ENCODE measurements around the gene PACRG. TPM values are rescaled to one million over a fixed set of nuclear protein-coding genes. Genes with fewer than 3 reads are reported as not detected.
"Not testable (repeated sequence)": the region's sequence is repeated elsewhere in the genome, so short reads cannot be mapped to it uniquely, and the experiment has no call there.

PACRG gene
- total RNA-seq, 1 donor from 2014 or later, result not detected

DNA sequence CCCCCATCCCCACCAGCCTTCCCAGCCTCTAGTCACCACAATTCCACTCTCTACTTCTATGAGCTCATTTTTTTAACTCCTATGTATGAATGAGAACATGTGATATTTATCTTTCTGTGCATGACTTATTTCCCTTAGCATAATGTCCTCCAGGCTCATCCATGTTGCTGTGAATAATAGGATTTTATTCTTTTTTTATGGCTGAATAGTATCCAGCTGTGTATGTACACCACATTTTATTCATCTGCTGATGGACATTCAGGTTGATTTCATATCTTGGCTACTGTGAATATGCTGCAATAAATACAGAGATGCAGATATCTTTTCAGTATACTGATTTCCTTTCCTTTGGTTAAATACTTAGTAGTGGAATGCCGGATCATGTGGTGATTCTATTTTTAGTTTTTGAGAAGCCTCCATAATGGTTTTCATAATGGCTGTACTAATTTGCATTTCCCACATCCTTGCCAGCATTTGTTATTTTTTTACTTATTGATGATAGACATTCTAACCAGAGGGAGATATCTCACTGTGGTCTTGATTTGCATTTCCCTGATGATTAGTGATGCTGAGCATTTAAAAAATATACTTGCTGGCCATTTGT is 194.9 kb downstream of the PACRG start:
- intact Hi-C loops (cut with micrococcal nuclease), result no loop called here

DNA sequence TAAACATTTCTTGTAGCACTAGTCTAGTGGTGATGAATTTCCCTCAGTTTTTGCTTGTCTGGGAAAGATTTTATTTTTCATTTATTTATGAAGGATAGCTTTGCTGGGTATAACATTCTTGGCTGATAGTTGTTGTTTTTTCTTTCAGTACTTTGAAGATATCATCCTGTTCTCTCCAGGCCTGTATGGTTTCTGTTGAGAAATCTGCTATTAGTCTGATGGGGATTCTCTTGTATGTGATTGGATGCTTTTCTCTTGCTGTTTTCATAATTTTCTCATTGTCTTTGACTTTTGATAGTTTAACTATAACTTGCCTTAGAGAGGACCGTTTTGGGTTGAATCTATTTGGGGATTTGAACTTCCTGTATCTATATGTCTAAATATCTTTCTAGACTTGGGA is 207.1 kb downstream of the PACRG start:
- intact Hi-C loops (cut with micrococcal nuclease), result no loop called here

DNA sequence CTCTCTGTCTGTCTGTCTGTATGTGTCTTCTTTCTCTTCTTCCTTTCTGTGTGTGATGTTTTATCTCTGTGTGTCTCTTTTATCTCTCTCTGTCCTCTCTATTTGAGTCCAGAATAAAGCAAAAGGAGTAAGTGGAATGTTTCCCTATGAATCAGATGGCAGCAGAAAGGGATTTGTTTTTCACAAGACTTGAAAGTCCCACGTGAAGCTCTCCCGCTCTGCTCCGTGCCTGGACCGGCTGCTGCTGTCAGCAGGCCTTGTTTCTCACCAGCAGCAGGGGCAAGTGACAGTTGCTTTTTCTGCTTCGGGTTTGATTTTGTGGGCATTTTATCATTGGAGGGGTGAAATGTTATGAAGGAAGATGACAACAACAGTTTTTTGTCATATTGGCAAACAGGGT is 212.7 kb downstream of the PACRG start:
- intact Hi-C loops (cut with micrococcal nuclease), result no loop called here

DNA sequence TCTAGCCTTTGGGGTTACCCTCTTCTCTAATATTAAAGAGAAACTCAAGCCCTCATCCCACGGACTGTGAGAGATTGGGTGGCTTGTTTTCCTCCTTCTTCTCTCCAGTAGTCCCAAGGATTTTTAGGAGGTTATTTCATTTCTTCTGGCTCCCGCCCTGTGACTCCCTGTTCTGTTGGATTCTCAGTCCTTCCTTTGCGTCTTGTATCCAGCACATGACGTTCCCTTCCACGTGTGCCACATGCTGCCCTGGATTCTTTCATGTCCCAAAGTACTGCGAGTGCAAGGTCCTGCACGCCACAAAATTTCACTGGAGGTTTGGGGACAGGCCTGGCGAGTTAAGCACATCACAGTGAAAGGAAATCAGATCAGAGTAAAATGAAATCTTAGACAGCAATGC is 213.4 kb downstream of the PACRG start:
- intact Hi-C loops (cut with micrococcal nuclease), result no loop called here

DNA sequence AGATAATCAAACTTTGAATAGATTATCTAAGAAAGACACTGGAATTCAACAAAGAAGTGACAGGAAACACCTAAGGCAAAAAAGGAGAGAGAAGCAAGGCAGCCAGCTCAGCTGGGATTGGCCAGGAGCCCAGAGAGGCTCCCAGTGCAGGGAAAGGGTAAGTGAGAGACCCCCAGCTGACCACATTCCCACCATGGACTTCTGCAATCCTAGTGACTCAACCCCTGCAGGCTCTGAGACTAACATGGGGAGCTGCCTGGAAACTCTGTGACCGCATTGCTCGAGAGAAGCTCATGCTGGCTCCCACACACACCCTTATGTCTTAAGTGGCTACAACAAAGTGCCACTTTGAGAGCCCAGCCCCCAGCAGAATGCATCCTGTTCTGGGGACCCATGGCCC is 215.1 kb downstream of the PACRG start:
- intact Hi-C loops (cut with micrococcal nuclease), result no loop called here

DNA sequence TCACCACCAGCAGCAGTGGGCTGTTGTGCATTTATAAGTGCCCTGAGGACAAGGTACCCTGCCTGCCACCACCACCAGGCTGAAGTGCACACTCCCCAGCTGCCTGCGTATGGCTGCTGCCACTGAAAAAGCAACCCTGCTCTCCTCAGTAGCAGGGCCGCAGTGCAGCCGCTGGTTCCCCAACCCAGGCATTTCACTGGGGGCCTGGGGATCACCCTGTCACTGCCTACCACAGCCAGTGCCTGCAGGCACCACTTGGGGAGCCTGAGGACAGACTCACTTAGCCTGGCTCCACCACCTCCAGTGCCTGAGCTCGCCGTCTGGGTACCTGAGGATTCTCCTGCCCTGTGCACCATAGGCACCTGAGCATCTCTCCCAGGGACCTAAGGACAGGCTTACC is 215.6 kb downstream of the PACRG start:
- intact Hi-C loops (cut with micrococcal nuclease), result no loop called here

DNA sequence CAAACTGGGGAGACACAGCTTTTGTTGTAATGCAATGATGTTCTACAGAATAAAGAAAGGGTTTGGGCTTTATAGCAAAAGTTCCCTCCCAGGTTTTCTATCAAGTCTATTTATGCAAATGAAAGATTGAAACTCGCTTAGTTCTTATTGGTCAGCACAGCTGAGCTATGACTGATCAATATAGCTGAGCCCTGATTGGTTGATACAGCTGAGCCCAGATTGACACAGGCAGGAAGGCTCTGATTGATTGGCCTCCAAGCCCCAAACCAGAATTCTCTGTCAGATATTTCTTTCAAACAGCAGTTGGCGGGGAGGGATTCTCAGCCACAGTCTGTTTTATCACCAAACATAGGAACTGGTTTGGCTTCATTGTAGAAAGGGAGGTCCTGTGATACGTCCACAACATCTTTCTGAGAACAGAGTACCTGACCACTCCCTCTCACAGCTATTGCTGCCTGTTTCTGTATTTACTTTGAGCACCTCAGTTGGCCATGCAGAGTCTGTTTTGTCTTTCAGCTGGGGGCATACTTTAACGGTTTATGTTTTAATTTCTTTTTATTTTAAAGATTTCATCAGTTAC is 223.5 kb downstream of the PACRG start:
- intact Hi-C loops (cut with micrococcal nuclease), result no loop called here

DNA sequence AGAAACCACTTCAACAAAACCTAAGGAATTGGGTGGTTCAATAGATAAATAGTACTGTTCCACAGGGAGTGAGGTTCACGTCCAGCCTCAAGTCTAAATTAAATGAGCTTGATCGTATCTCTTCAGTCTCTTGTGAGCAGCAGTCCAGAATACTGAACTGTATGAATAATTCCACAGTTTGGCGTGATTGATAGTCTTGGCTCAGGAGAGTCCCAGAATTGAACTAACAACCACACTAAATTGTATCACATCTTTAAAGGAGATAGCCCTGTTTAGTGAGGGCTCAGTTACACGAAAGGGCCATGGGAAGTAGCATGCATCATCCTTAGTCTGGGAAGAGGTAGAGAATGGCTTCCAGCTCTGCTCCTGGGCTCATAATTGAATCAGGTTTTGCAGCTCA is 224.6 kb downstream of the PACRG start:
- intact Hi-C loops (cut with micrococcal nuclease), result no loop called here

DNA sequence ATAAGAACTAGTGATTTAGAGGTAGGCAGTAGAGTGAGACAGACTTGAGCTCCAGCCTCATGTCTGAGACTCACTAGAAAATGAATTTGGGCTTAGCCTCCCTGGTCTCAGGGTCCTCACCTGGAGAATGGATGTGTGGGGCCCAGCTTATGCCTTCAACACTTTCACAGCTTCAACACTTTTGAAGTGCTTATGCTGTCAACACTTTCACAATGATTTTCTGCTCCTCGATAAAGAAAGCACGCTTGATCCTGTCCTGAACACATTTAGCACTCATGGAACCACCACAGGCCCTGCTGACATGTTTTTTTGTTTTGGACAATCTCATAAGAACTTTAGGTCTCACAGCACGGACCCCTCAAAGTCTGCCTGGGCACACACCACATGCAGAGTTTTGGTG is 229.3 kb downstream of the PACRG start:
- intact Hi-C loops (cut with micrococcal nuclease), result no loop called here

DNA sequence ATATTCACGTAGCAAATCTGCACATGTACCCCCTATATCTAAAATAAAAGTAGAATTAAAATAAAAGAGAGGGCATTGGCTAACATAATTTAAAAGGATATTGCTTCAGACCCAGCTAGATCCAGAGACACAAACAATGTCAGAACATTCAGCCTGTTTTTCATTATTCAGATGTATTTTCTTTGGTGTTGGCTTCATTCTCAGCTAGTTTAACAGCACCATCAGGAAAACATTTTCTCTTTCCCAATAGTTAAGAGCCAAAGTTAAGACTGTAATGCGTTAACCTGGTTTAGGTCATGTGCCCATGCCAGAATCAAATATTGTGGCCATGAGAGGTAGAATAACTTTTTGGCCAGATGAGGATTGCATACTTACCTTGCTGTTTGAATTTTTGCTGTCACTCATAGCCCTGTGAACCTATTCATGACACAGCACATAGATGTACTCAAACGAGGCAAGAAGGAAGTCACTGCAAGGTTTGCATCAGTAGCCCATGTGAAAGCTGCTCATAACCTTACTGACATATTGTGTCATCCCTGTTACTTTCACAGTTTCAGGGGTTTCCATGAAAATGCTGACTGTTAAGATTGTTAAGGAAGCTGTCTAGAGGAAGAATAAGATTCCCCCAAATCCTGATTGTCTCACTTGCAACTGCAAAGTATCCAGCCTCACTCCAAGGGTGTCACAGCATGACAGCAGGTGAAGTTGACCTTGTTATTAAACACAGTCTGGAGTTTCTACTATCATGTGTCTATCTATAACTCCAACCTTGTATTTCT is 233.1 kb downstream of the PACRG start:
- intact Hi-C loops (cut with micrococcal nuclease), result no loop called here

DNA sequence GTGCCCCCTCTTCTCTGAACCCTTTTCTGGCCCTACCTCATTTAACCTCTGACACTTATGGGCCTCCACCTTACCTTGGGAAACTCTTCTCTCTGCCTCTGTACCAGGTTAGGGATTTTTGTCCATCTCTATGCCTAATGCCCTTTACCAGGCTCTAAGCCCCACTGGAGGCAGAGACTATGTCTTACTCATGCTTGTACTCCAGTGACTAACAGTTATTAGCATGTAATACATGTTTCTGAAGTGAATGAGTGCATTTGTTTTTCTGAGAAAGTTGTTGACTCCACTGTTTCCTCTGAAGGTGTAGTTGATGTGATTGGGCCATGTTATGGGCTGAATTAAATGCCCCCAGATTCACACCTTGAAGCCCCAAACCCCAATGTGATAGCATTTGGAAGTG is 234.3 kb downstream of the PACRG start:
- intact Hi-C loops (cut with micrococcal nuclease), result no loop called here

DNA sequence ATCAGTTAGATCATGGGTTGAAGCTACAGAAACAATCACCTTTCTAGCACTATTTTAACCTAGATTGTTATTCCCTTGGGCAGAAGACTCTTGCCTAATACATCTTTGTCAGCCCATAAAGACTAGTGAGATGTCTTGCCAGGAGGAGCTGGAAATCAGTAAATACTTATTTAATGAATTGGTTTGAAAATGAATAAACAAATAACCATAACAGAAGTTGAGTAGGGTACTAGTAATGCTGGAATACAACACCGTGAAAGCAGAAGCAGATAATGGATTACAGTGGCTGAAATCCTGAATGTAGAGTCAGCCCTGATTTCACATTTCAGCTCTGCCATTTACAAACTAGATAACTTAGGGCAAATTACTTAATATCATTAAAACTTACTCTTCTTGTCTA is 236.1 kb downstream of the PACRG start:
- intact Hi-C loops (cut with micrococcal nuclease), result no loop called here

DNA sequence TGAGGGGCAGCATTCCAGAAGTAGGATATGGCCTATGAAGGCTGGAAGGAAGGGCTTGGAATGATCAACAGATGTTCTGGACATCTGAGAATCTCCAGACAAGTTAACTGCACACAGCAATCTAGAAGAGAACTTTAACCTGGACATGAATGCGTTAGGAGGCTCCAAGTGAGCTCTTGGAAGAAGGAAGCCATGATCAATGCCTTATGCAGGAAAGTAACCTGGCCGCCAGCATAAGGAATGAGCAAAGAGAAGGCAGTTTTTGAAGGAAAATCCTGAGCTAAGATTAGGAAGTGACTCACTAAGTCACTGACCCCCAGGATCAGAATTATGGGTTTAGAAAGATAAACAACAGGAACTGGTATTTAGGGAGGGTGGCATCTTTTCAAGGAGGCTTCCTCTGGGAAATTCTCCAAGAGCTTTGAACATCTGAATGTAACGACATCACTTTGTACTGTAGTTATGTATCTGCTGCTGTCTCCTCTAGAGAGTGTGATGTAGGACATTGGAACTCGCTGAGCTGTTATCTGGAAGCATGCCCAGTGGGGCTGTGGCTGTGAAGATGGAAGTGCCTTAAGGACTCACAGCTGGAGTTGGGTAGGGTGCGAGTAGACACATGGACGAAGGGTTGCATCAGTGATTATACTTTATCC is 236.8 kb downstream of the PACRG start:
- intact Hi-C loops (cut with micrococcal nuclease), result no loop called here

DNA sequence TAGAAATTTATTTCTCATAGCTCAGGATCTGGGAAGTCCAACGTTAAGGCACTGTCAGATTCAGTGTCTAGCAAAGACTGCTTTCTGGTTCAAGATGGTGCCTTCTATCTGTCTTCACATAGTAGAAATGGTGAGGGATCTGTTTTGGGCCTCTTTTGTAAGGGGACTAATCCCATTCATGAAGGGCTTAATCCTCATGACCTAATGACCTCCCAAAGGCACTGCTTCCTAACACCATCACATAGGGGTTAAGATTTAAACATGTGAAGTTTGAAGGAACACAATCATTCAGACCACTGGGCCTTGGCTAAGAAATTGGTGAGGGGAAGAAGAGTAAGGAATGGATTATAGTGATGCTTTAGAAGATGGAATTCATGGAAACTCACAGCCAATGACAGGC is 237.6 kb downstream of the PACRG start:
- intact Hi-C loops (cut with micrococcal nuclease), result no loop called here

DNA sequence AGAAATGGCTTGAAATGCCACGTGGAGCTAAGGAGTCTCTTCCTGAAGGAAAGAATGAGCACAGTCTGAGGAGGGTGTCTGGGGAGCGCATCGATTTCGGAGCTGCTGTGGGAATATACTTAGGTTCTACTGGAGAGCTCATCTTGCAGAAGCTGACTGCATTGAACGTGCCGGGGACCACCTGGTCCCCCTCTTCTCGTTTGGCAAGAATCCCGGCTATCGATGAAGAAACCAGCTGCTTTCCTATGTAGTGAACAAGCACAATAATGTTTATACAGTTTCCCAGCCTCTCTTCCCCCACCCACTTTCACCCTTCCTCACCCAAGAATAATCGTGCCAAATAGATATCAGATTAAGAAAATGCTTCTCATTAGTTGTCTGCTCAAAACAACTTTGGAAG is 242.5 kb downstream of the PACRG start:
- intact Hi-C loops (cut with micrococcal nuclease), result no loop called here

DNA sequence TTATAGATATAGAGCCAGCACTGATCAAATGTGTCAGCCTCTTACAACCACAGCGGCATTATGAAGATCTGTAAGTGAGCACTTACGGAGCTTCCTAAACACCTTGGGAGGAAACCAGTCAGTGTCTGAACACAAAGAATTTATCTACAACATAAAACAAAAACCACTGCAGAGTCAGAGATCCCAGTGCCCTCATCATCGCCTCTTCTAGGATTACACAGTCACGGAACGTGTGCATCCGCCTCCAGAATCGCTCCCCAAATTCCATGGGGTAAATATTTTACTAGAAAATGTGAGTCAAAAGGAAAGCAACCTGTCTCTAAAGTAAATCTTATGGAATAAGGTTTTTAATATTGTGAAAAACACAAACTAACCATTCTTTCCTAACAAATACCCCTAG is 243.6 kb downstream of the PACRG start:
- intact Hi-C loops (cut with micrococcal nuclease), result no loop called here

DNA sequence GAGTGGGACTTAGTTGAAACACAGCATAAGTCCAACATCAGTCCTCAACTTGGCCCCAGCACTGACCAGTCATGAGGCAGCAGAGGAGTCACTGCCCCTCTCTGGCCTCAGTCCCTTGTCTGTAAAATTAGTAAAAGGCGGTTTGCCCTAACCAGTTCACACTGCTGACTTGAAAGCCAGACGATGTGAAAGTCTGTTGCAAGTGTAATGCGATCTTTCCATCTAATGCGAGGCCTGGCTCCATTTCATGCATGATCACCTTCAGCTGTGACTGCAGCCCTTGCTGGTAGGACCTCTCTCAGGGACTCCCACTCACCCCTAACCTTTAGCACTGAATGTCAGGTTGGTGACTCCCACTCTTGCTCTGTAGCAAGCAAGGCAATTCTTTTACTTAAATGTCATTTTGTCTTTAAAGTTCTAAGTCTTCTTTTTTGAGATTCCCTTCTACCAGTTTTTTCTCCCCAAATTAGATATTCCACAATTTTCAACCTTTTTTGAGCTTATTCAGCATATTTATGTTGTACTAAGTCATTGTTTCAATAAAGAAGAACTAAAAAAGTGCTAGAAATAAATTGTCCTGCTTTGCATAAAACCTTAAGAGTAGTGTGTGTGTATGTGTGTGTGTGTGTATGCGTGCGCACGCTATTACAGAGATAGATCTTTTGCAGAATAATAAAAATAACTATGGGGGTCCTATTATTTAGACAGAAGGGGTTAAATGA is 245.5 kb downstream of the PACRG start:
- intact Hi-C loops (cut with micrococcal nuclease), result no loop called here

DNA sequence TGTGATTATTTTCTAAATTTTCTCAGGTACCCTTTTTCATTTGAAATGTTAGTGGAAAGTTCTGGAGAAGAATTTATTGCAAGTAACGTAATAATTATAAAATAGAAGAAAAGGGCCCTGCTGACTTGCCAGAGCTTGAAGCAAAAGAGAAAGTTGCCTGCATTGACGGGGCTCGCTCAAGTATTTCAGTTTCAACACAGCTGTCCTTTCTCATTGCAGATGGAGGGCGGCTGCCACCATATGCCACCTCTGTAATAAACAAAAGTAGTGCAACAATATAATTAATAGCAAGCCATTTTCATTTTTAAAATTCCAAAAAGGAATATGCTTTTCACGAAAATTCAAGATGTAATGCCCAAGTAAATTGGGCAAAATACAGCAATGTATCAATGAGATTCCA is 246.2 kb downstream of the PACRG start:
- intact Hi-C loops (cut with micrococcal nuclease), result no loop called here

DNA sequence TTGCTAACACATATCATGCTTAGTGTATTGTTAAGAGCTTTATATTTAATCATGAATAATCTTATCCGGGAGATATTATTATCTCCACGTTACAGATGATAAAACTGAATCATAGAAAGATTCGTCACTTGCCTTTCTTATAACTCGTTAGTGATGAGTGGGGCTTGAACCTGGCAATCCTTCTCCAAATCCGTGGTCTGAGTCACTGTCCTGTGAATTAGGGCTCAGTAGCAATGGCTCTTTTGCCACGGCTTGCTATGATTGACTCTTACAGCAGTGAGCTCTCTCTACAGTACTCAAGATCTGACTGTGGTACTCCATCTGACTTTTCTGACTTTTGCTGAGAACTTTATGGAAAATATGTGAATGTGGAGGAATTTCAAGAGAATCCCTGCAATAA is 246.9 kb downstream of the PACRG start:
- intact Hi-C loops (cut with micrococcal nuclease), result no loop called here

DNA sequence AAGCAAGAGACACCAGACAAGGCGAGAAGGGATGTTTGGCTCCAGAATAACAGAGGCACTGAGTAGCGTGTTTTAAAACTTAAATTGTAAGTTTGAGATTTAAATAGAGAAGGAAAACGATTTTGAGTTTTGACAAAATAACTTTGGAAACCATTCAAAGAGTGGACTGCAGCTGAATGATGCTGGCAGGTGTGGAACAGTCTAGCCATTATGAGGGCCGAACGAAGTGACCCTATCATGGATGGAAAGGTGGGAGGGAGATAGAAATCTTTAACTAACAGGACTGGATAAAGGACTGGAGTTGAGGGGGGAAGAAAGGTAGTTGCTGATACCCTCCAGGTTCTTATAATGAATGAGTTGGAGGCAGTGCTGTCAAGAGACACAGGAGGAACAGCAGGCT is 248.4 kb downstream of the PACRG start:
- intact Hi-C loops (cut with micrococcal nuclease), result no loop called here

DNA sequence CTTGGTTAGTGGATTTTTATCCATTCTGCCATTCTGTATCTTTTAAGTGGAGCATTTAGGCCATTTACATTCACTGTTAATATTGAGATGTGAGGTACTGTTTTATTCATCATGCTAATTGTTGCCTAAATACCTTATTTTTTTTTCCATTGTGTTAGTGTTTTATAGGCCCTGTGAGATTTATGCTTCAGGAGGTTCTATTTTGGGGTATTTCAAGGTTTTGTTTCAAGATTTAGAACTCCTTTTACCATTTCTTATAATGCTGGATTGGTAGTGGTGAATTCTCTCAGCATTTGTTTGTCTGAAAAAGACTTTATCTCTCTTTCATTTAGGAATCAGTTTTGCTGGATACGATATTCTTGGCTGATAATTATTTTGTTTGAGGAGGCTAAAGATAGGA is 255.5 kb downstream of the PACRG start:
- intact Hi-C loops (cut with micrococcal nuclease), result not testable (repeated sequence)

DNA sequence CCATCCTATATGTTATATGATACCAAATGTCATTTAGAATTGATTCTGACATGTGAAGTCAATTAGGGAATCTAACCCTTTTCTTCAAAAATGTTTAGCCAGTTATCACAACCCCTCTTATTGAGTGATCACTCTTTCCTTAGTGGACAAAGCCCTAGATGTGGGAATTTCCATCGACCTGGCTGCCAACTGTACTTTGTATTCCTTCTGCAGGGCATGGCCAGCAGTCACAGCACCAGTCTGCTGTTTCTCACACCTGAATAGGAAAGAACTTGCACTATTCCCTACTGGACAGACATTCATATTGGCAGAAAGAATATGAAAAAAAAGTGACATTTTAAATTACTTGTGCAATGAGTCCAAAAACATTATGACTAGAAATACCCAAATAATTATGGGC is 271.0 kb downstream of the PACRG start:
- intact Hi-C loops (cut with micrococcal nuclease), result no loop called here
